GM21360 (cell line): ENCODE results near the gene WASL.

ENCODE experiments used
- ATAC-seq: cut with Tn5 transposase; IDR thresholded peaks from one replicate; pipeline ENCODE4 v1.9.1; 2021; ENCODE audit warnings: mild to moderate bottlenecking, moderate library complexity; ENCODE audit not compliant: unreplicated experiment

WASL gene

DNA sequence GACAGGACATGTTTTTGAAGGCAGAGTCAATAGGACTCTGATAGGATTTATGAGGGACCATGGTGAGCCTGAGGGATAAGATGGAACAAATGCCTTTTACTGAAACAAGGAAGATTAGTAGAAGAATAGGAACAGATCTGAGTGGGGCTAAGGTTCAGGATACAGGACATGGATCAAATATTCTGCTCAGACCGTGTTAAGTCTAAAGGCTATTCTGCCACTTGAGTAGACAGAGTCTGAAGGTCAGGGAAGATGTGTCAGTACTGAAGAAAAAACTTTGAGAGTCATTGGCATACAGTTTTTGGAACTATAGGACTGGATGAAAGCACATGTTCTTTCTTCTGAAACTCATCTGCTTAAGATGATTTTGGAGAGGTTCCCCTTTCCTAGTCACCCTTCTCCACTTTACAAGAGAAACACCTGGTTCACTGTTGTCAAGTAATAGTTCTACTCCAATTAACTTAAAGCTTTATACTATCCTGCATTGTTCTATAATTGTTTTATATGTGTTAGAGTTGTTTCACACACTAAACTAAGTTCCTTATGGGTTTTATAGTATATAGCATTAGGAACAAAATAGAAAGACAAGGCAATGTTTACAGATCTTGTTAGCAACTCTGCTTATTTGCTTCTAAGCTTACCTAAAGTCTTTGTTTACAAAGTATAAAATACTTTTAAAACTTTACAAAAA is 43.4 kb downstream of the WASL start:
- ATAC-seq, result no peak

GRCh38 chr7:123695944-123696677 is 52.7 kb downstream of the WASL start:
- ATAC-seq, result no peak

DNA sequence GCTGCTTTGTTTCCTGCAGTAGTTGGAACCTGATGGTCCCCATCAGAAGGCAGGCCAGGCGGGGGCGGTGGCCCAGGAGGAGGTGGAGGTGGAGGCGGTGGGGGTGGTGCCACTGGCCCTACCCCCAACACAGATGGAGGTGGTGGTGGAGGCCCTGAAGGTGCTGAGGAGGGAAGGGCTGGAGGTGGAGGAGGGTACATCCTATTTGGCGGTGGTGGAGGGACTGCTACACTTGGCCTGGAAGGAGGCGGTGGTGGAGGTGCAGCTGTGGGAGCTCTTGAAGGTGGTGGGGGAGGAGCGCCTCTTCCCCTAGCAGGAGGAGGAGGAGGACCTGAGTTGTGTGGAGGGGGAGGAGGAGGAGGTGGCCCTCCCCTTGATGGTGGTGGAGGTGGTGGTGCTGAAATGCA is 56.3 kb downstream of the WASL start:
- no peak for ATAC-seq

DNA sequence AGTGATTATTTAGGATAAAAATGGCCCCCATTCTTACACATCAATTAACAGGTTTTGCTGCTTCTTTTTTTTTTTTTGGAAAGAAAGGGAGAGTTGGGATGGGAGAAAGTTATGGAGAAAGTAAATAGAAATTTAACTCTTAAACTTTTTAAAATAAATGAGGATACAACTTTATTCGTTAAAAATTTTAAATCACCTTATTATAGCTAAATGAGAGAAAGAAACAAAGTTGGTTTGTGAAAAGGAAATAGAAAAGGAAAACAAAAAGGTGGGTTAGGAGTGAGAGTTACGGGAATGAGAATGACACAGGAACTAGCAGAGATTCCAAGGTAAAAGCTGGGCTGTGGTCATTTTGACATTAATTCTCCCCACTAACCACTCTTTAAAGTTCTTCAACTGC is 58.3 kb downstream of the WASL start:
- ATAC-seq, result no peak

DNA sequence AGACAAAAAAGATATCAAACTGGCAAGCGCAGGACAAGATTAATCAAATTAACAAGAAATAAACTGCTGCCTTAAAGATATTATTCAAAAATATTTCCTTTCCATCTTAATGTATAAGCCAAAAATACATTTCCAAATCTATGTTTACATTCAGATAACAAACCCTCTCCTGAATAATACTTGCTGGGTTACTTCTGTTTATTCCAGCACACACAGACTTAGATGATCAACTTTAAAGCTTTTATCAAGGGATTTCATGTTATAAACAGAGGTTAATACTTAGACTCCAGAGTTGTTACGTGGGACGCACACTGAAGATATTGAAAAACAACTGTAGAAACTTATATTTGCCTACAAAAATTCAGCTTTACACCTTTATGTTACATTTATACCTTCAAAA is 59.6 kb downstream of the WASL start:
- ATAC-seq, result no peak

- ATAC-seq, result no peak
Observed at GRCh38 chr7:123687727-123688126, 61.1 kb downstream of the WASL start.

DNA sequence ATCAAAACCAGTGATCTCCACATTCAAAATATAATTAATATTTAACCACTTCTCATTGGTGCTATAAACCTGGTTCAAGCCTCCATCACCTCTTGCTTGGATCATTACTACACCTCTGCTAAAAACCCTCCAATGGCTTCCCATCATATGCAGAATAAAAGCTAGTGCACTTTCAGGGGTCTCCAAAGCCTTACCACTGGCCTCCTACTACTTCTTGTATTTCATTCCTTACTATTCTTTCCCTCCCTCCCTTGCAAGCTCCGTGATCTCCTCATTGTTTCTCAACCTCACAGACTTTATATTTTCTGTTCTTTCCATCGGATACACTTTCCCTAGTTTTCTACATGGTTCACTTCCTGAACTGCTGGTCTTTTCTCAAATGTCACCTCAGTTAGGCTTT is 61.6 kb downstream of the WASL start:
- ATAC-seq, result no peak

DNA sequence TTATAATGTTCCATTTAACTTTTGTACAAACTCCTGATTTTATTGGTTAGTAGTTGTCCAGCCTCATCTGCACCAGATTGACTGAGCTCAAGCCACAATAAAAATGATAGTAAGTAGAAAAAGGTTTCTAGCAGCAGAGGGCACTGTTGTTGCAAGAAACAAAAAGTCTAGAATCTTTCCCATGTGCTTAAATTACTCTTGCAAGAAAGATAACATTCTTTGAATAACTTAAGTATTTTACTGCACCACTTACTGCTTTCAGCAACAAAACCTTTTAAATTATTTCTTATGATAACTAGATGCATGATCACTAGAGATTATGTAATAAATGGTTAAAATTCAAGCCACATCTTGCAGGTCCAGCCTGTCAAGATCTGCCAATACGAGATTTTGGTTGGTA is 66.1 kb downstream of the WASL start:
- ATAC-seq, result peak; percentile 47

- no peak for ATAC-seq
Observed at GRCh38 chr7:123681561-123681960, 67.2 kb downstream of the WASL start.

- ATAC-seq, result no peak
Observed at GRCh38 chr7:123680580-123680979, 68.2 kb downstream of the WASL start.

DNA sequence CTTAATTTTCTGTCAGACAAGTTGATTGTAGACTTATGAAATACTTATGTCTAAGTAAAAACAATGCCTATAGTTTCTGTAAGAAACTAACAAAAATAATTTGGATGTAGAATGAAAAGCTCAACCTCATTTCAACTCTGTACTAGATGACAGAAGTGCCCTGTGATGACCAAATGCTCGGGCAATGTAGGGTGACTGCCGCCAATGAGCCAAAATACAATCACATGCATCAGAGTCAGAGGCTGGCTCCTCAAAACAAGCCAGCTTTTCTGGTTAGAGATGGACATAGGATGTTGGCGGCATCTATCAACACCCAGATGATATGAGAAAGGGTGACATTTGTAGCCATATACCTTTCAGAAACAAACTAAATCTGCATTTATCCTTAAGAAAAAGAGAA is 69.2 kb downstream of the WASL start:
- no peak for ATAC-seq

DNA sequence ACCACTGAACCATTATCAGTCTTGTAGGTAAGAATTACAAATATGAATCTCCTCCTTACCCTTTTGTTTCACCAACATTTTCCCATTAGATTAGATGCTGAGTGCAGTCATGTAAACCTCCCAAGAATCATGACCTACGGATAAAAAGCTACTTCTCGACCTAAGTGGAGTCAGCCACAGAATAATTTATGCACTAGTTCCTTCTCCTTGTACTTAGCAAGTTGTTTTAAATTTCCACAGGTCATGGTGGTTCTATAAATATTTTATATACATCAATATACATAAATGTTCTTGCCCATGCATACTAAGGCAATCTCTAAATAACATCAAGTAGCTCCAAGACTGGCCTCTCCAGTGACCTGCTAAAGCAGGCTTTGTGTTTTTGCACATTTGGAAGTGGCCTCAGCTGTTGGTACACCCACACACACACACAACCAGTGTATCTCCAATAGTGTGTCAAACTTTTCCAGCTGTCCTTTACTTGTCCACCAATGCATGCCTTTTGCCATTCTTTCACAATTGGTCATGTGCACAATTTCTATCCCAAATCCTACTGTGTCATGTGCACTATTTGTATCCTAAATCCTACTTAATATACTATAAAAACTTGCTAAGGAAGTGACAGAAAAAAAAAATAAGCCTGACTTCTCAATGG is 71.6 kb downstream of the WASL start:
- no peak for ATAC-seq

- ATAC-seq, result no peak
Observed at GRCh38 chr7:123675181-123675473, 73.7 kb downstream of the WASL start.

DNA sequence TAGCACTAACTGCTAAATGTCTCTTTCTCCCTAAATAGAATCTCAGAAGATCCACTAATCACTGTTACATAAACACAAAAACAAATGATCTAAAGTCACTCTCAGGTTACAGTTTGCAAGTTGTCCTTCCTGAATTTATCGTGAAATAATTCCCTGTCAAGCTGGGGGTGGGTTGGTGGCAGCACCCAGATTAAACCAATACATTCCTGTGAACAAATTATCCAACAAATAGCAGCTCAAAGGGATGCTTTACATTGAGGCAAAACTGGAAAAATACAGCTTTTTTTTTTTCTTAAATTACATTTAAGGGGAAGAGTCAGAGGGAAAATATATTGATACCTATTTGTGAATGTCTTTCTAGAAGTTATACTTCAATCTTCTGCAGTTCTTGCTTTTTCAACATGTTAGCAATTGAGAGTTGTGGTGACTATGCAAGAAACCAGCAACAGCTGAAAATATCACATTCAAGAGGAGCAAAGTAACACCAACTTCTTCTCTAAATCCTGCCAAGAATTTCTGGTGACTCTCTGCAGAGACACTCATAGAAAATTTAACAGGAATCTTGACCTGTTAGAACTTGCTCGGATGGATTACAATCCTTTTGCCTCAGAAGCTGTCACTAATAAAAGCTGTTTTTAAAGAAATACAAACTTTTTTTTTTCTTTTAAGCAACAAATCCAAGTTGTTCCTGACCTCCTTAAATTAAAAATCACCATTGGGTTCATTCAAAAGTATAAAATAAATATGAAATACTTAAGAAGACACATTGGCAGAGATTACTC is 74.2 kb downstream of the WASL start:
- ATAC-seq, result no peak

DNA sequence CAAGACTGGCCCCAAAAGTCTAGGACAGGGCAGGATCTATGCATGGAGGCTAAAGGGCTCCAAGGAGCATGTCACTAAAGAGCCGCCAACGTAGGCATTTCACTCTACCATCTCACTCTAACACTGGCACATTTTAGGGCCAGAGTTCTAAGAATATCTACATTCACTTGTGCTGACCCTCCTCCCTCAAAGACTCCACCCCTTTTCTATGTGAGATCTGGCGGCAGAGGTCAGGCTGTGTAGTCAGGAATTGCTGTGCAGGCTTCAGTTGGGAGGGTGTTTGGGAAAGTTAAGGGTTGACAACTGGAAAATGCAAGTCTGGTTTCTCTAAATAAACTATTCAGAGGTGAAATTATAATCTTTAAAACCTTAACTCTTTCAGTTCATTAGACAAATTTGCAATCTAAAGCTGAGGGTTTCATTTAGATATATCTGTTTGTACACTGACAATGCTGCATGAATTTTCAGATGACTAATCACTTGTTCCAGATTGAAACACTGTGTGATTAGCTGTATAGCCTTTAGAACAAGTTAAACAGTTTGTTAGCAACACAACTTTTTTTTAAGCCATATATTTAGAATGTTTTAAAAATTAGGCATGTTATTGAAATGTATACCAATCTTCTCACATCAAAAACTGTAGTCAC is 74.9 kb downstream of the WASL start:
- ATAC-seq, result no peak

GRCh38 chr7:123673137-123673732 is 75.6 kb downstream of the WASL start:
- ATAC-seq, result no peak

DNA sequence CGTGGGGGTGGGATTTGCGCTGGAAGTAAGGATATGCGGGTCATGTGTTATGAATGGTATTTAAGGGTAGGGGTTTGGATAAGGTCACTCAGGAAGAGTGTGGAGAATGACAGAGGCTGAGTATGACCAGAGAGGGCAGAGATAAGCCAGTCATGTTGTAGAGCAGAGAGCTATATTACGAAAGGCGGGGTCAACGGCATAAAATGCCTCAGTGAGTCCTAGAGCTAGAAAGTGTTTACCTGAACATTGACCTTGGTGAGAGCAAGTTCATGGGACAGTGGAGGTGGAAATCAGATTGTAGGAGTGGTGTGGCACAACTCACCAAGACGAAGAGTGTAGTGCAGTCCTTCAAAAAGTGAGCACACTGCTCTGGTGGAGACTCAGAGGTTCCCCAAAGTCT is 79.3 kb downstream of the WASL start:
- no peak for ATAC-seq

DNA sequence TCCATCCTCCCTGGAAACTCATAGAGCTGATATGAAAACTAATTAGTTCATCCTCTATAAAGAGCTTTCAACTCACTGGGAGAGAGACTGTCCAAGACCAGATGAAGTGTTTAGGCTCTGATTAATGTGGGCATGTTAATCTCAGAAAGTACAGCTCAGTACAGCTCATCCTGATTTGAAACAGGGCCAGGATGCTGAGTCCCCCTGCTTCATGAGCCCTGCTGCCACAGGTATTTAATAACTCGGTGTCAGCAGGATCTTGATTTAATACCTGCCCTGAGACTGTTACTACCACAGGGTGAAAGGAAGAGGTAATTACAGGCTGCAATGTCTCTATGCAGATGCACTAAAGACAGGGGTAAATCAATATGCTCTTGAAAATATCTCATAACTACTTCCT is 82.3 kb downstream of the WASL start:
- ATAC-seq, result no peak

GRCh38 chr7:123665896-123666295 is 82.9 kb downstream of the WASL start:
- ATAC-seq, result no peak

DNA sequence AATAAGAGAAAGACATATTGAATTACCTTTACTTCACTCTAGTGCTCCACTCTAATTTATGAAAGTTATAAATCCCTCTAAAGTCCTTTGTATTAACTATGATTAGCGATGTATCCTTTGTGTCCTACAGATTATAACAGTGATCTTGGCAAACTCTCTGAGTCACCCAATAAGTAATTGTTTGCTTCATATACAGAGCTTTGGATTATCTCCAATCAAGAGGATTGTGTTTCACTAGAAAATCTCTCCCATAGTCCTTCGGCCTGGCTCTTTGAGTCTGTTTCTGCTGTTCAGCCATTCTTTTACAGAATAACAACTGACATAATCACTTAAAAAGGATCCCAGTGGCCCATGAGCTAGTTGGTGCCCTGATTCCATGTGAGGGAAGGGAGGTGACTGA is 83.6 kb downstream of the WASL start:
- ATAC-seq, result no peak

DNA sequence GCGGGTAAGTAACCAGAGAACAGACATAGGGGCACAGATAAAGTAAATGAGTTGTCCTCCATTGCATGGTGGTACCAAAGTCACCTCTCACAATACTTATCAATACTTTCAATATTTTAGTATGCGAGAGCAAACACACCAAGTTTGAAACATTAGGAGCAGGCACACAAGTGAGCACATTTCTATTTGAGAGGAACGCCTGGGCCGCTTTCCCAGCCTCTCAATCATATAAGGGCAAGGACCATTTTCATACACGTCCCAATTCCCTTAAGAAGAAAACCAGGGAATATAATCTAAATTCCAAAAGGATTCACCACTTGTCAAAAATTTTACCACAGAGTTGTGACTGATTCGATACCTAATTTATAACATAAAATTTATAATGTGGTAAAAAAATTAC is 85.6 kb downstream of the WASL start:
- no peak for ATAC-seq
